SJCRH30 (cell line): ENCODE results near the gene CTXND1. TPM values are rescaled to one million over a fixed set of nuclear protein-coding genes. Genes with fewer than 3 reads are reported as not detected.

Experiments
- DNase-seq, 2 experiments: peaks; one replicate each; pipeline ENCODE4 v3.0.0-alpha.2; 2015 to 2020
- H3K27ac ChIP-seq: fragments of 250-450 bp; sonication (Bioruptor Pico); 2 replicates; pipeline ENCODE4 v1.5.1; 2020; ENCODE audit warnings: mild to moderate bottlenecking, moderate library complexity
- H3K27me3 ChIP-seq: fragments of 250-450 bp; sonication (Bioruptor Pico); 2 replicates; pipeline ENCODE4 v1.5.1; 2020; ENCODE audit warnings: mild to moderate bottlenecking, moderate library complexity
- H3K36me3 ChIP-seq: fragments of 250-450 bp; sonication (Bioruptor Pico); 2 replicates; pipeline ENCODE4 v1.5.1; 2020; ENCODE audit warnings: mild to moderate bottlenecking, moderate library complexity
- H3K4me1 ChIP-seq: fragments of 250-450 bp; sonication (Bioruptor Pico); 2 replicates; pipeline ENCODE4 v1.5.1; 2020; ENCODE audit warnings: mild to moderate bottlenecking, moderate library complexity
- H3K4me3 ChIP-seq: fragments of 250-450 bp; sonication (Bioruptor Pico); 2 replicates; pipeline ENCODE4 v1.5.1; 2020; ENCODE audit warnings: mild to moderate bottlenecking, moderate library complexity
- H3K9me3 ChIP-seq: fragments of 250-450 bp; sonication (Bioruptor Pico); replicated peaks from 2 replicates; pipeline ENCODE4 v1.5.1; 2020; ENCODE audit warnings: mild to moderate bottlenecking, moderate library complexity
- total RNA-seq: library from RNA; depleted of rRNA; stranded (reverse); fragments of >200 nt; shearing (Covaris generic); gene quantifications from 2 replicates; pipeline ENCODE4 v1.2.3, GENCODE V29; 2014

Gene CTXND1
- total RNA-seq, 1 experiment from 2014 or later: 0.10 TPM

DNA sequence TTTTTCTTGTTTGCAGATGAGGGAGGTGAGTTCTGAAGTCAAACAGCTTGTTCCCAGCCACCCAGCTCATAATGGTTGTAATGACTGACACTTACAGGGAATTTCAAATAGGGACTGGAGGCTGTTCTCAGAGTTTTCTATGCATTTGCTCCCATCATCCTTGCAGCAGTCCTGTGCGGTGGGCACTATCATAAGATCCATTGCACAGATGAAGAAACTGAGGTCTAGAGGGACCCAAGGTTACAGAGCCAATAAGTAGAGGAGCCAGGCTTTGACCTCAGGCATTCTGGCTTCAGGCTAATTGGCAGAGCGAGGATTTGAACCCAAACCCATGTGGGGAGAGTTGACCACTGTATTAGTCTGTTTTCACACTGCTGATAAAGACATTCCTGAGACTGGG is 66.9 kb downstream of the CTXND1 start:
- Histone ChIP-seq H3K4me3 (no peak overlapping the region), H3K9me3 (no peaks in the 10 kb centered on the region), H3K27me3 (no peaks in the 10 kb centered on the region), H3K27ac (no peak overlapping the region), H3K36me3 (no peaks in the 10 kb centered on the region), H3K4me1 (peaks cover 35% of the 10 kb centered on the region)
- DNase-seq: no peak

GRCh38 chr15:80184554-80184953 is 67.5 kb downstream of the CTXND1 start:
- Histone ChIP-seq H3K9me3 (no peaks in the 10 kb centered on the region), H3K4me3 (no peak overlapping the region), H3K27ac (no peak overlapping the region), H3K36me3 (no peaks in the 10 kb centered on the region), H3K27me3 (no peaks in the 10 kb centered on the region), H3K4me1 (peaks cover 35% of the 10 kb centered on the region)
- DNase-seq: no peak

DNA sequence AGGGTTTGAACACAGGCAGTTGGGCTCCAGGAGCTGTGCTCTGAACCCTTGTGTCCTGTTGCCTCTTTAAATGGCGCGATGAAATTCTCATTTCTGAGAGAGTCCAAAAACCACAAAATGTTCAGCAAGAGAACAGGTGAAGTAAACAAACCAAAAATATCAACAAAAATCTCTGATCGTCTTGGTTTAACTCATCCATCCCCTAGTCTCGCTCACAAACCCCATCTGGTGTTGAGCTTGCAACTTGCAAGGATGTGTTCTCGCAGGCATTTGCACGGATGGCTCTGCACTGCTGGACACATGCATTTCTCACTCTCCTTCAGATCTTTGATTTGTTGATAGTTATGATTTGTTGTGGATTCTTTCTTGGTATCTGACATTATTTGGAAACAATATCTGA is 68.1 kb downstream of the CTXND1 start:
- DNase-seq: peak; percentile 56 to 66
- peak overlapping the region; percentile 67; the same call in 1 of the 2 replicates for H3K27ac ChIP-seq
- peaks cover 35% of the 10 kb centered on the region for H3K4me1 ChIP-seq
- no peaks in the 10 kb centered on the region for H3K36me3 ChIP-seq
- no peaks in the 10 kb centered on the region for H3K9me3 ChIP-seq
- H3K27me3 ChIP-seq: no peaks in the 10 kb centered on the region
- no peak overlapping the region for H3K4me3 ChIP-seq

- no peaks in the 10 kb centered on the region for H3K36me3 ChIP-seq
- peak overlapping the region; percentile 67 for H3K27ac ChIP-seq
- H3K4me1 ChIP-seq: peaks cover 30% of the 10 kb centered on the region
- H3K27me3 ChIP-seq: no peaks in the 10 kb centered on the region
- no peaks in the 10 kb centered on the region for H3K9me3 ChIP-seq
- H3K4me3 ChIP-seq: no peak overlapping the region
- DNase-seq: peak in 1 of 2 experiments; percentile 17
These were observed 68.7 kb downstream of the CTXND1 start for GRCh38 chr15:80183306-80183705.

- Histone ChIP-seq H3K36me3 (no peaks in the 10 kb centered on the region), H3K4me1 (peaks cover 25% of the 10 kb centered on the region), H3K27ac (peak overlapping the region; percentile 67), H3K4me3 (no peak overlapping the region), H3K9me3 (no peaks in the 10 kb centered on the region), H3K27me3 (no peaks in the 10 kb centered on the region)
- DNase-seq: peak; percentile 81 to 87
These were observed 69.3 kb downstream of the CTXND1 start for GRCh38 chr15:80182611-80183261.

DNA sequence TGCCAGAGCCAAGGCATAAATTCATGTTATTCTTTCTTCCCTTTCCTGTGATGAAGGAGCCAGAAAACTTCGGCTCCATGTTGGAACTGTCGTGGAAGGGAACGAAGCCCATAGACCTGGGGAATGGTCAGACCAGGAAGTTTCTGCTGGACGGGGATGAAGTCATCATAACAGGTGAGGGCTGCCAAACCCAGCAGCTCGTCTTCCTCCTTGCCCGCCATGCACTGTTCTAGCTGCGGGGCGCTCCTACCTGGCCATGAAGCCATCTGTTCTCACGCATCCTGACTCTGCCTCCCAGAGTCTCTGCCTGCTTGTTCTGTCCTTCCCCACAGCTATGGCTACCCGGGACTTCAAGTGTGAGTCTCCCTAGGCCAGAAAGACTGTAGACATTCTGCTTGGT is 71.0 kb downstream of the CTXND1 start:
- H3K4me3 ChIP-seq: no peak overlapping the region
- peaks cover 25% of the 10 kb centered on the region for H3K4me1 ChIP-seq
- H3K36me3 ChIP-seq: no peaks in the 10 kb centered on the region
- DNase-seq: no peak
- no peak overlapping the region for H3K27ac ChIP-seq
- H3K27me3 ChIP-seq: no peaks in the 10 kb centered on the region
- H3K9me3 ChIP-seq: no peaks in the 10 kb centered on the region

DNA sequence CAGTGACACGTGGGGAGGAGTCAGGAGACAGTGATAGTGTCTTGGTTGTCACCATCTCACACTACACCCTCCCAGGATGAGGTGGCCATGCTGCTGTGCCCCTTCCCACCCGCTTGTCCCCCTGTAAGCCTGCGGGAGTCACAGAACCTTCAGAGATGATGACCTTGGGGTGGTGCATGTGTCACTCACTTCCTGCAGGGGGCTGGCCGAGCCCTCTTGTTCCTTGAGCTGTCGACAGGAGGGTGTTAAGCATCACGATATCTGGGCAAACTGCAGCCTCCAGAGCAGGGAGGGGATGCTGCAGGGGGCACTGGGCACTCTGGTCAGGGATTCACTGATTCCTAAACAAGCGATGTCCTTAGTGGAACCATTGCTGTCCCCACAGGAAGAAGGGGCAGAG is 71.5 kb downstream of the CTXND1 start:
- H3K4me1 ChIP-seq: peaks cover 25% of the 10 kb centered on the region
- H3K27ac ChIP-seq: no peak overlapping the region
- H3K36me3 ChIP-seq: no peaks in the 10 kb centered on the region
- no peak overlapping the region for H3K4me3 ChIP-seq
- no peaks in the 10 kb centered on the region for H3K9me3 ChIP-seq
- no peaks in the 10 kb centered on the region for H3K27me3 ChIP-seq
- no peak for DNase-seq

DNA sequence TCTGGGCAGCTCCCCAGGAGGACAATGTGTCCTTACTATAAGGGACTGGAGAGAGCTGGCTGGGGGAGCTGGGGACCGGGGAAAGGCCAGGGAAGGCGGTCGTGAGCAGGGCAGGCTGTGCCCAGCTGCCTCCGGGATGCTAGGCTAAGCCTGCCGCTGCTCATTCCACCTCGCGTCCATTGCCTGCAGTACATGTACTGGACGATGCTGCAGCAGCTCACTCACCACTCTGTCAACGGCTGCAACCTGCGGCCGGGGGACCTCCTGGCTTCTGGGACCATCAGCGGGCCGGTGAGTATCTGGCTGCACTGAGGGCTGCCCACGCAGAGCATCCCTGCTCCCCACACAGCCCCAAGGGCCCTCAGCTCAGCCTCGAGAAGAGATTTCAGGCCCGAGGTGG is 72.1 kb downstream of the CTXND1 start:
- no peak overlapping the region for H3K4me3 ChIP-seq
- H3K9me3 ChIP-seq: no peaks in the 10 kb centered on the region
- no peak for DNase-seq
- H3K27me3 ChIP-seq: no peaks in the 10 kb centered on the region
- H3K4me1 ChIP-seq: peaks cover 25% of the 10 kb centered on the region
- no peak overlapping the region for H3K27ac ChIP-seq
- no peaks in the 10 kb centered on the region for H3K36me3 ChIP-seq

GRCh38 chr15:80179025-80179759 is 72.8 kb downstream of the CTXND1 start:
- no peaks in the 10 kb centered on the region for H3K36me3 ChIP-seq
- no peaks in the 10 kb centered on the region for H3K9me3 ChIP-seq
- H3K27me3 ChIP-seq: no peaks in the 10 kb centered on the region
- H3K27ac ChIP-seq: no peak overlapping the region
- no peak for DNase-seq
- H3K4me3 ChIP-seq: no peak overlapping the region
- peaks cover 23% of the 10 kb centered on the region for H3K4me1 ChIP-seq

DNA sequence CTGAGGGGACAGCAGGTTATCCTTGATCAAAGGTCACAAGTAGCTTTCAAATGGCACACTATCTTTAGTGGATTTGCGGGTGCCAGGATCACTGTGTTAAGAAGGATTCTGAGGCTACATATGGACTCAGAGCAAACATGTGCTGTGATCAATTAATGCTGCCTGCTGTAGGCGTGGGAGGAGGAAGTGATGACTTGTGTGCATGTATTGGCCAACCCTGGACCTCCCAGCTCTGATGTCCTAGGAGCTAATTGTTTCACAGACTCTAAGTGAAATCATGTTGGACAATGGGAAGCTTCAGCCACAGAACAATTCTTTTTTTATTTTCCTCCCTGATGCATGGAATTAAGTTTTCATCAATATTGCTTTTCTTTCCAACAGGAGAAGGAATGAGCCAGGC is 74.9 kb downstream of the CTXND1 start:
- no peak for DNase-seq
- H3K27ac ChIP-seq: no peak overlapping the region
- H3K36me3 ChIP-seq: no peaks in the 10 kb centered on the region
- no peaks in the 10 kb centered on the region for H3K9me3 ChIP-seq
- no peaks in the 10 kb centered on the region for H3K27me3 ChIP-seq
- H3K4me3 ChIP-seq: no peak overlapping the region
- H3K4me1 ChIP-seq: peaks cover 5% of the 10 kb centered on the region

GRCh38 chr15:80176443-80176842 is 75.6 kb downstream of the CTXND1 start:
- no peak overlapping the region for H3K27ac ChIP-seq
- no peaks in the 10 kb centered on the region for H3K4me1 ChIP-seq
- no peak overlapping the region for H3K4me3 ChIP-seq
- no peaks in the 10 kb centered on the region for H3K9me3 ChIP-seq
- no peak for DNase-seq
- no peaks in the 10 kb centered on the region for H3K36me3 ChIP-seq
- no peaks in the 10 kb centered on the region for H3K27me3 ChIP-seq

- no peak for DNase-seq
- H3K4me1 ChIP-seq: no peaks in the 10 kb centered on the region
- no peaks in the 10 kb centered on the region for H3K27me3 ChIP-seq
- H3K4me3 ChIP-seq: no peak overlapping the region
- no peak overlapping the region for H3K27ac ChIP-seq
- H3K9me3 ChIP-seq: no peaks in the 10 kb centered on the region
- H3K36me3 ChIP-seq: no peaks in the 10 kb centered on the region
These were observed 76.6 kb downstream of the CTXND1 start for GRCh38 chr15:80175436-80175835.

DNA sequence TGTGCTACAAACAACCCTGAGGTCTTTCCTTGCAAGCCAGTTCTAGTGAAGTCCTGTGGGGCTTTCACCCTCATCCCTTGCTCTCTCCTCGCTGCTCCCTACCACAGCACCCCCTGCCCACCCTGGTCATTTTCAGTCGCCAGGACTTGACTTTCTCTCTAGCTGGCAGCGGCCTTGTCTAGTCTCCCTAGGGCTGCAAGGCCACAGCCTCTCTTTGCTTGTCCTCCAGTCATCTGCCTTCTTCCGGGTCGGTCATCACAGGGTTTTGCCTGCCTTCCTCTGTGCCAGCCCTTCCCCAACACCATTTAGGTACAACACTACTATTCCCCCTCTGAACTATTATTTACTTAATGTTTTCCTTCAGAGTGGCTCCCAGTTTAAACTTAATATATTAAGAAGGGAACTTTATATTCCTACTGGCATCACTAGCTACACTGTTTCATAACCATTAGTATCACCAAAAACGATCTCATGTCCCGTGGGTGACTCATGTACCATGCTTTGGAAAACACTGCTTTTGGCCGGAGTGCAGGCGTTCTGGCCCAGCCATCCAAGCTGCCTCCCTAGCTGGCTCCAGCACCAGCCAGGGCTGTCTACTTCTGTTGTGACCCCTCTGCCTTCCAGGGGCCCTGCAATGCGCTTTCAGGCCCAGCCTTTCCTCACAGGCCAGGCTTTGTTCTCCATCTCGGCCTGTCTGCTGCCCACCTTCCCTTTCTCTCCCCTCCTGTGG is 77.8 kb downstream of the CTXND1 start:
- DNase-seq: no peak

GRCh38 chr15:80173022-80173759 is 78.8 kb downstream of the CTXND1 start:
- DNase-seq: peak; percentile 43 to 74
- H3K4me1 ChIP-seq: no peaks in the 10 kb centered on the region
- no peak overlapping the region for H3K4me3 ChIP-seq
- H3K36me3 ChIP-seq: no peaks in the 10 kb centered on the region
- H3K27ac ChIP-seq: no peak overlapping the region
- no peaks in the 10 kb centered on the region for H3K9me3 ChIP-seq
- no peaks in the 10 kb centered on the region for H3K27me3 ChIP-seq

More for the DNA sequence above, 77.8 kb downstream of the CTXND1 start:
- H3K27me3 ChIP-seq: no peaks in the 10 kb centered on the region
- H3K27ac ChIP-seq: no peak overlapping the region
- H3K9me3 ChIP-seq: no peaks in the 10 kb centered on the region
- H3K4me1 ChIP-seq: no peaks in the 10 kb centered on the region
- no peaks in the 10 kb centered on the region for H3K36me3 ChIP-seq
- H3K4me3 ChIP-seq: no peak overlapping the region

DNA sequence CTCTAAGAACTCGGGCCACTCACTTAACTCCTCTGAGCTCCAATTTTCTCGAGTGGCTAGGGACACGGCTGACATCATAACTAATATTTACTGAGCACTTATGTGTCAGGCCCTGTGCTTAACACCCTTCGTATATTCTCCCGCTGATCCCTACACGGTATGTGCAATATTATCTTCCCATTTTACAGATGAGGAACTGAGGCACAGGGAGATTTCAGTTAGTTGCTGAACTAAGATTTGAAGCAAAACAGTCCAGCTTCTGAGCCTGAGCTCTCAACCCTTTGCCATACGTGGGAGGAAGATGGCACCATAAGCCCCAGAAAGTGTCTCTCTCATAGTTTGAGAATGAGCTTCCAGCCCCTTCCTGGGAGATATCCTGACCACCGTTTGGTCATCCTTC is 79.6 kb downstream of the CTXND1 start:
- no peak overlapping the region for H3K27ac ChIP-seq
- H3K4me1 ChIP-seq: no peaks in the 10 kb centered on the region
- H3K4me3 ChIP-seq: no peak overlapping the region
- no peaks in the 10 kb centered on the region for H3K9me3 ChIP-seq
- H3K27me3 ChIP-seq: no peaks in the 10 kb centered on the region
- H3K36me3 ChIP-seq: no peaks in the 10 kb centered on the region
- DNase-seq: no peak
